HG02852 (cell line): ENCODE data around the gene ELMO1.

Experiments used
- ATAC-seq: cut with Tn5 transposase; IDR thresholded peaks from one replicate; pipeline ENCODE4 v1.9.1; 2021; ENCODE audit warnings: mild to moderate bottlenecking, moderate library complexity; ENCODE audit not compliant: unreplicated experiment

ELMO1 gene

DNA sequence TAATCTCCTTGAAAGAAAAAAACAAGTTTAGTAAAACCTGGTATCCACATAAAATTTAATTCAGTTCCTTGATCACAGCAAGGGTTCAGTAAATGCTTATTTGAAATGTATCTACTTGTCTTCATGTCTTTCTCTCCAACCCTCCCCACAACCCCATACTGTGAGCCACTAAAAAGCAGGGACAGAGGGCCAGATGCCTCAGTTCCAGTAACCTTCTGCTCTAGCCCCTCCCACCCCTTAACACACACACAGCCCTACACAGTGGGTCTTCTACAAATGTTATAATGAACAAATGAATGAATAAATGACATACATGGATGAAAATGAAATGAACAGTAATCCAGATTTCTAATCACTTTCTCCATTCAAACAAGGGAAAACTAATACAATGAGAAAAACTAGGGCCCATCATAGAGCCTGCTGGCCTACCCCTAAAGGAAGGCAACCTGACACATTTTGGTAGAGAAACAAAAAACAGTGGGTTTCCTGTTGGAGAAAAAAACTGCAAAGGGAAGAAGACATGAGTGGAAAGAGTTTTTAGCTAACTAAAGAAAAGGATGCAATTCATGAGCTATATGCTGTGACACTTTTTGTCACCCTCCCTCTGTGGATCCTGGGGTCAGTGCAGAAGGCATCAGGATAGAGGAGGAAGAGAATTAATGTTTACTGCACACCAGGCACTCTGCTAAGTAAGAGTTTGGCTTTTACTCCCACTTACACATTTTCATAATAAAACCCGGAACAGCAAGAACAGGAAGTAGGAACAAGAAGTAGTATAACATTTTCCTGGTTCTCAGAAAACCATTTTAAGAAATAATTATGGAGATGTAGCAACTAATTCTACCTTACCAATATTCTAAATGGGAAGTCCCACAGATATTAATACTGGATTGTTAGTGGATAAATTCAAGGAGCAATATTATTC, 38.1 kb downstream of the ELMO1 start:
- ATAC-seq: no peak

- ATAC-seq: no peak
Observed at GRCh38 chr7:37409461-37409860, 39.2 kb downstream of the ELMO1 start.

DNA sequence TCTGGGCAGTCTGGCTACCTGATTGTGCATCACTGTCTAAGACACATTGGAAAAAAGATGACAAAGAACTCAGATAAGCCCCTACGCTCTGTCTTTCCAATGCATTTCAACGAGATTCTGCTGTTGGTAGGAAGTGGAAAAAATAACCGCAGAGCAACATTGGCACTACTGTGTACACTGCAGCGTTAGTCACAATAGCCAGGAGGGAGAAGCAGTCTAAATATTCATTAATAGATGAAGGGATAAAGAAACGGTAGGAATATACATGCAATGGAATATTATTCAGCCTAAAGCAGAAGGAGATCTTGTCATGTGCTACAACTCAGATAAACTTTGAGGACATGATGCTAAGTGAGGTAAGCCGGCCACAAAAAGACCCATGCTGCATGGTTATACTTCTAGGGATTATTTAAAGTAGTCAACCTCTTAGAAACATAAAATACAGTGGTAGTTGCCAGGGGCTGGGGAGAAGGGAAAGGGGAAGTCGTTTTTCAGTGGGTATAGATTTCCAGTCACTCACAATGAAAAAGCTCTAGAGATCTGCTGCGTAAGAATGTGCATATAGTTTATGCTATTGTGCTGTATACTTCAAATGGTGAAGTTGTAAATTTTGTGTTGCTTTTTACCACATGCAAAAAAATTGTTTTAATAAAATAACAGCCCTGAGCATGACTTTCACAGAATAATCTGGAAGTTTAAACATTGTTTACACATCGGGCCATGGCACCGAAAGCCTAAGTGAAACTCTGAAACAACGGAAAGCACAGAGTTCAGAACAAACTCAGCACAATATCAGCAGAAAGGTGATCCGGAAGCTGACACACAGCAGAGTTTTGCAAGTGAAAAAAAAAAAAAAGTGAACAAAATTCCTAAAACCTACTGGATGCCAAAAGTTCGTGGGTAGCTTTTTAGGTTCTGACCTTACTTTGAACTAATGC, 40.1 kb downstream of the ELMO1 start:
- peak; percentile 52 for ATAC-seq

GRCh38 chr7:37405603-37406122, 43.0 kb downstream of the ELMO1 start:
- no peak for ATAC-seq

DNA sequence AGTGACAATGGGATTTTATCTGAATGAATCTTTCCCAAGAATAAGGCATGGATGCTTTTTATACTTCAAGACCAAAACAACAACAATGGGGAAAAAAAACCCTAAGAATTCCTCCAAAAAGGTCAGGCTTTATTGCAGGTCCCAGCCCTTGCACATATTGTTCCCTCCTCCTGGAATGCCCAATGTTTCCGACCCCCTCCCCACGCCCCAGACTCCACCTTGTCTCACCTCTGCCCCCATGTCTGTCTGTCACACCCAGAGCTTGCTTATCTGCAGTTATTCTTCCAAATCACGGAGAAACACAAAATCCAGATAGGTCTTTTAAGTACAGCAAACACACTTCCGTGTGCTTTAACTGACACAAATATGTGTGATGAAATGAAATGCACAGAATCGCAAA, 43.5 kb downstream of the ELMO1 start:
- ATAC-seq: no peak

GRCh38 chr7:37399876-37400421, 48.7 kb downstream of the ELMO1 start:
- ATAC-seq: no peak

DNA sequence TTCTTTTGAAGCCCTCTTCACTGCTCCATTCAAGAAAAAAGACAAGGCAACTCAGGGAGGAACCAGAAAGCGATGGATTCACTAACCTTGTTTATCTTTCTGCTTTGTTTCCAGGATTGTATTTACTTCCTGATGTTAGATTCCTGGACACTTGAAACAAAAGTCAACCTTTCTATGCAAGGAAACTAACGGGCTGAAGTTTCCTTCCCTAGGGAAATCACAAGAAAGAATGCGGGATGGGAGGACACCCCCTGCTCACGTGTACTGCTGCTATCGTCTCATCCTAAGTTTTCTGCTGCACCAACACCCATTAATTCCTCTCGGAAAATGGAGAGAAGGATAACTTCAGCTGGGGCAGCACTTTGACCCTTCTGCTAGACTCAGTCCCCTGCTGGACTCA, 50.3 kb downstream of the ELMO1 start:
- ATAC-seq: no peak

DNA sequence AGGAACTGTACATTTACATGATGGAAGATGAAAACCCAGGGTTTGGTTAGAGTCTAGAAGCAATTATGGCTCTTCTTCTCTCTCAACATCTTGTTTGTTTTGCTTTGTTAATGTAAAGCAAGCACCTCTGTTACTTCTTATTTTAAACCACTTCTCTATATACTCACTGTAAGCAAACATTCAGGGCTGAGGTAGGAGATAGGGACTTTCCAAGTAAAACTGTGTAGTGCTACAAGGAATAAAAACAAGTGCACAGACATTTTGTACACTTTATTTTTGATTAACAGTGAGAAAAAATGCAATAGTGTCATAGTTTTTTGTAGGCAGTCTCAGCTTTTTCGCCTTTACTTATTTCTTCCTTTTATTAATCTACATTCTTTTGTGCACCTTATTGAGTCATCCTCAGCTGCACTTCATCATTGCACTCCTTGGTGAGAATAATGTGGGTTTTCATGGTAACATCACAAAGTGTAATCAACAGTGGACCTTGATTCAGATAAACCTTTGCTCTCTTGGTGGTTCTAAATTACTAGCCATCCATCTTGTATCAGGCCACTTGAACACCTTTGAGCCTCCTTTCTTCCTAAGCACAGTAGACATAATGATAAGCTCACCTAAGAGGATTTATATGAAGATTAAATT, 52.9 kb downstream of the ELMO1 start:
- no peak for ATAC-seq

DNA sequence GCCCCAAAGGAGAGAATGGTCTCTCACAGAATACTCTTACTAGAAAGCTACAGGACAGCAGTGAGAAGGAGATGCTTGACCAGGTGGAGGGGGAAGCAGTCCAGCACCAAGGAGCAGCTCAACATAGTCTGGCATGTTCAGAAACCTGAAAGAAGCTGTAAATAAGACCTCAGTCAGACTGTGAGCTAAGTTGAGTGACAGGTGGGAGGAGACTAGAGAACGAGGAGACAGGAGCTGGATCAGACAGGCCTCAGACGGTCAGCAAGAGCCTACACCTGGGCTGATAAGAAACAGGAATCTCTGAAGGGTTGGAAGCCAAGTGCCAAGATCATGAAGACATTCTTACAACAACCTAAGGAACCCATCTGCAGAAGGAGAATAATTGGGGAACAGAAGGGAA, 54.5 kb downstream of the ELMO1 start:
- ATAC-seq: no peak

GRCh38 chr7:37393476-37393875, 55.2 kb downstream of the ELMO1 start:
- ATAC-seq: no peak

- ATAC-seq: no peak
Observed at GRCh38 chr7:37392673-37393017, 56.0 kb downstream of the ELMO1 start.

DNA sequence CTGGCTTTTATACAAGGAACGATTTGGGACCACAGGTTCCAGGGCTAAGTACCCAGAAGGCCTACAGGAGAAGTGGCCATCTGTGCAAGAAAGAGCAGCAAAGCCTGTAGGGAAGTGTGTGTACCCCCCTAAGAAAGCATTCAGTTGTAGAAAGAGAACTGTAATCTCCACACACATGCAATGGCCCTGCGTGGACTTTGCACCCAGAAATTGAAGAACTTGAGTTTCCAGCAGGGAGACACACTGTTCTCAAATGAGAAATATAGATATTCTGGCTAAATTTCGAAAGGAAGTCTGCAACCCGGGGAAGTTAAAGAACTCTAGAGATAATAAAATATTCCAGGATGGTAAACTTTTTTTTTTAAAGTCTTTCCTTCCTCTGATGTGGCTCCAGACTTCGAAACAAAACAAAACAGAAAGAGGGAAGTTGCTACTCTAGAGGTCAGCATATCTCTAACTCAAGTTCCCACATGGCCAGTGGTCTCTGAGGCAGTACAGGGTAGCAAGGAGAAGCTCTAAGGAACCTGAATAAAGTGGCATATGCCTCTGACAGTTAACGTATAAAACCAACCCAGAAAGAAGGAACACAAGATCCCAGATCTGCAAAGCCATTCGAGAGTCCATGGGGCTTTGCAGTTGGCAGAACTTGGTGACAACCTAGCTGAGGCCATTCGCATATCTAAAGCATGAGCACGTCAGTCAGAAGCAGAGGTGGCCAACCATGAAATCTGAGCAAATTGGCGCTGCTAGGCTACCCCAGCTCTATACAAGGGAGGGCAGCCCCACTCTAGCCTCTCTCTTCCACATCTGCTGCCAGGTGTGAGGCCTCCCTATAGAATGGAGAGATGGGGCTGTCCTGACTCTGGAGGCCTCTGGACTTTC, 56.6 kb downstream of the ELMO1 start:
- ATAC-seq: no peak

- ATAC-seq: no peak
Observed at GRCh38 chr7:37390114-37390513, 58.5 kb downstream of the ELMO1 start.

DNA sequence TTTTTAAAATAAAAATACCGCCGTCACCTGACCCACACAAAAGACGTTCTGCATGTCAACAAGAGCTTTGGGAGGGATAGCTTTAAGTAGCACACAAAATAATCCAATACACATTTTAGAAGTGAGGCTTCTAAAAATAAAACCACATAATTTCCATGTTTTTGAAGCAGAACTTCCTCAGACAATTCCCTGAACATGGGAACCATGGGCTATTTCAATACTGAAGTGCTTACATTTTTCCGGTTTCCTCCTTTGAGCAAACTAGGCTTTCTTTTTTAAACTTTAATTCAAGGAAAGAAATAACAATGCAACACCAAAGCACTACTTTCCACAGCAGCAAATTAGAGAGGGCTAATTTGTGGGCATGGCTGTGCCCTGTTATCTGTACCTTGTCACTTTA, 59.9 kb downstream of the ELMO1 start:
- no peak for ATAC-seq

DNA sequence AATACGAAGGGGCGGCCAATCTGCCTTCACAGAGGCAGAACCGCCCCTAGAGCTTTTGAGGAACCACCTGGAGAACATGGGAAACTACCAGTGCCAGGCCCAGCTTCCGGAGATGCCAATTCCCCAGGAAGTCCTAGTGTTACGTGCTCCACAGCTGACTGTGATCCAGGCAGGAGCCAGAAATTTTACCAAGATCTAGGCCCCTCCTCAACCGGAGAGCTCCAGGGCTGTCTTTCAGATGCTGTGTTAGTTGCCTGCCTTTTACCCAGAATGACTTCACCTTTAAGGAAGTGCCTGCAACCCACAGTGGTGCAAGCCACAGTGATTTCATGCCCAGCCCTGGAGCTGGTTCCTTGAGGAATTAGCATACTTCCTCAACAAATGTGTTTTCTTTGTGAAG, 62.9 kb downstream of the ELMO1 start:
- ATAC-seq: no peak

DNA sequence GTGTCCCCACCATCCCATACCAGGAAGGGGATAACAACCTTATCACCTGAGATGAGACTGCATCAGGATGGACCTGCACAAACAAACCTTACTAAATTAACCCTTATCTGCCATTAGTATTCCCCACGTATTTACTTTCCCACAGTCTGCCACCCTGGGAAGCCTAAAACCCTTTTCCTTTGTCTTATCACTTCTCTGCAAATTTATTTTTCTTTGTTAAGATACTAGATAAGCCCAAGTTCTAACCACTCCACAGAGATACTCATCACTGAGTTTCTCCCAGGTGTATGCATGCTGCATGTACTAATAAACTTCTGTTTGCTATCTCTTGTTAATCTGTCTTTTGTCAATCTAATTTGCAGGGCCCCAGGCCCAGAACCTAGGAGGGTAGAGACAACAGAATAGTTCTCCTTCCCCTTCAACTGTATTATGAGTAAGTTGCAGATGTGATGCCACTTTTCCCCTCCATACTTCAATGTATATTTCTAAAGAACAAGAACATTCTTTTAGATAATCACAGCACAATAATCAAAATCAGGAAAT, 66.0 kb downstream of the ELMO1 start:
- no peak for ATAC-seq

GRCh38 chr7:37380831-37381230, 67.8 kb downstream of the ELMO1 start:
- ATAC-seq: no peak

- no peak for ATAC-seq
Observed at GRCh38 chr7:37379546-37380277, 69.0 kb downstream of the ELMO1 start.

GRCh38 chr7:37377231-37377630, 71.4 kb downstream of the ELMO1 start:
- ATAC-seq: no peak
